B cell (primary cell): ENCODE measurements around the gene KRTAP4-6.

ENCODE experiments used
- EZH2 ChIP-seq: IDR thresholded peaks from 2 replicates; pipeline ENCODE4 v1.6.1; 2012; ENCODE audit warnings: borderline replicate concordance, low read depth, mild to moderate bottlenecking, moderate library complexity, low read length; ENCODE audit not compliant: insufficient read depth, poor library complexity, severe bottlenecking
- TF ChIP-seq, protein P1 (sequence below): fragments of 200-600 bp; IDR thresholded peaks from one replicate; pipeline ENCODE4 v1.8.0; 2022; ENCODE audit warnings: antibody characterized with exemption, mild to moderate bottlenecking

DNA sequence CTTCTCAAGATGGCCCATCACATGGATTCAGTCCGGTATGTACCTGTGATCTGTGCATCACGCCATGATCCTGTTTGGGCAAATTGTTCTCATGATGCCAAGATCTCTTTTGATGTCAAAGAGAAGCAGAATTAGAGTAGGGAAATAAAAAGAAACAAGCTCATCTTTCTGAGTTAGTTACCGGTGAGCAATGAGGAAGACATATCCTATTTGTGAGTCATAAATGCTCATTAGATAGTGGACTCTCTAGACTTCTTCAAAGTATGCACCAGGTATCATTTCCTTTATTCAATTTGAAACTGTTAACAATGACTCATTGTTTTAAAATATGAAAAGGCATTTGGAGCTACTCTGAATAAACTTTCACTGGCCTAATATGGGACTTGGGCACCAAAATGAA is 8.4 kb downstream of the KRTAP4-6 start:
- TF ChIP-seq, protein P1, sequence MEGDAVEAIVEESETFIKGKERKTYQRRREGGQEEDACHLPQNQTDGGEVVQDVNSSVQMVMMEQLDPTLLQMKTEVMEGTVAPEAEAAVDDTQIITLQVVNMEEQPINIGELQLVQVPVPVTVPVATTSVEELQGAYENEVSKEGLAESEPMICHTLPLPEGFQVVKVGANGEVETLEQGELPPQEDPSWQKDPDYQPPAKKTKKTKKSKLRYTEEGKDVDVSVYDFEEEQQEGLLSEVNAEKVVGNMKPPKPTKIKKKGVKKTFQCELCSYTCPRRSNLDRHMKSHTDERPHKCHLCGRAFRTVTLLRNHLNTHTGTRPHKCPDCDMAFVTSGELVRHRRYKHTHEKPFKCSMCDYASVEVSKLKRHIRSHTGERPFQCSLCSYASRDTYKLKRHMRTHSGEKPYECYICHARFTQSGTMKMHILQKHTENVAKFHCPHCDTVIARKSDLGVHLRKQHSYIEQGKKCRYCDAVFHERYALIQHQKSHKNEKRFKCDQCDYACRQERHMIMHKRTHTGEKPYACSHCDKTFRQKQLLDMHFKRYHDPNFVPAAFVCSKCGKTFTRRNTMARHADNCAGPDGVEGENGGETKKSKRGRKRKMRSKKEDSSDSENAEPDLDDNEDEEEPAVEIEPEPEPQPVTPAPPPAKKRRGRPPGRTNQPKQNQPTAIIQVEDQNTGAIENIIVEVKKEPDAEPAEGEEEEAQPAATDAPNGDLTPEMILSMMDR: no peak
- TF ChIP-seq EZH2: no peak
